GM10248 (cell line): Measurements from ENCODE around the gene PPP4R1.

Experiments
- CTCF ChIA-PET: fragments of 300-600 bp; sonication (Branson Sonifier 250); formaldehyde crosslinking; extraction: SDS; loops from one replicate; lab custom pipeline; 2021; ENCODE audit warnings: antibody characterized with exemption; lab: Yijun Ruan, JAX
- POLR2A ChIA-PET: fragments of 350-650 bp; sonication (Branson Sonifier 250); formaldehyde crosslinking; extraction: SDS; loops from one replicate; lab custom pipeline; 2020; ENCODE audit warnings: antibody characterized with exemption; lab: Yijun Ruan, JAX
- DNase-seq: peaks from one replicate; pipeline ENCODE4 v3.0.0; 2012; ENCODE audit errors: extremely low spot score
- TF ChIP-seq, protein P1 (sequence below): IDR thresholded peaks from 2 replicates; pipeline ENCODE4 v1.5.1; 2012; ENCODE audit warnings: mild to moderate bottlenecking, low read depth; ENCODE audit errors: extremely low read depth, missing control alignments, control extremely low read depth

PPP4R1 gene, protein sequence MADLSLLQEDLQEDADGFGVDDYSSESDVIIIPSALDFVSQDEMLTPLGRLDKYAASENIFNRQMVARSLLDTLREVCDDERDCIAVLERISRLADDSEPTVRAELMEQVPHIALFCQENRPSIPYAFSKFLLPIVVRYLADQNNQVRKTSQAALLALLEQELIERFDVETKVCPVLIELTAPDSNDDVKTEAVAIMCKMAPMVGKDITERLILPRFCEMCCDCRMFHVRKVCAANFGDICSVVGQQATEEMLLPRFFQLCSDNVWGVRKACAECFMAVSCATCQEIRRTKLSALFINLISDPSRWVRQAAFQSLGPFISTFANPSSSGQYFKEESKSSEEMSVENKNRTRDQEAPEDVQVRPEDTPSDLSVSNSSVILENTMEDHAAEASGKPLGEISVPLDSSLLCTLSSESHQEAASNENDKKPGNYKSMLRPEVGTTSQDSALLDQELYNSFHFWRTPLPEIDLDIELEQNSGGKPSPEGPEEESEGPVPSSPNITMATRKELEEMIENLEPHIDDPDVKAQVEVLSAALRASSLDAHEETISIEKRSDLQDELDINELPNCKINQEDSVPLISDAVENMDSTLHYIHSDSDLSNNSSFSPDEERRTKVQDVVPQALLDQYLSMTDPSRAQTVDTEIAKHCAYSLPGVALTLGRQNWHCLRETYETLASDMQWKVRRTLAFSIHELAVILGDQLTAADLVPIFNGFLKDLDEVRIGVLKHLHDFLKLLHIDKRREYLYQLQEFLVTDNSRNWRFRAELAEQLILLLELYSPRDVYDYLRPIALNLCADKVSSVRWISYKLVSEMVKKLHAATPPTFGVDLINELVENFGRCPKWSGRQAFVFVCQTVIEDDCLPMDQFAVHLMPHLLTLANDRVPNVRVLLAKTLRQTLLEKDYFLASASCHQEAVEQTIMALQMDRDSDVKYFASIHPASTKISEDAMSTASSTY

DNA sequence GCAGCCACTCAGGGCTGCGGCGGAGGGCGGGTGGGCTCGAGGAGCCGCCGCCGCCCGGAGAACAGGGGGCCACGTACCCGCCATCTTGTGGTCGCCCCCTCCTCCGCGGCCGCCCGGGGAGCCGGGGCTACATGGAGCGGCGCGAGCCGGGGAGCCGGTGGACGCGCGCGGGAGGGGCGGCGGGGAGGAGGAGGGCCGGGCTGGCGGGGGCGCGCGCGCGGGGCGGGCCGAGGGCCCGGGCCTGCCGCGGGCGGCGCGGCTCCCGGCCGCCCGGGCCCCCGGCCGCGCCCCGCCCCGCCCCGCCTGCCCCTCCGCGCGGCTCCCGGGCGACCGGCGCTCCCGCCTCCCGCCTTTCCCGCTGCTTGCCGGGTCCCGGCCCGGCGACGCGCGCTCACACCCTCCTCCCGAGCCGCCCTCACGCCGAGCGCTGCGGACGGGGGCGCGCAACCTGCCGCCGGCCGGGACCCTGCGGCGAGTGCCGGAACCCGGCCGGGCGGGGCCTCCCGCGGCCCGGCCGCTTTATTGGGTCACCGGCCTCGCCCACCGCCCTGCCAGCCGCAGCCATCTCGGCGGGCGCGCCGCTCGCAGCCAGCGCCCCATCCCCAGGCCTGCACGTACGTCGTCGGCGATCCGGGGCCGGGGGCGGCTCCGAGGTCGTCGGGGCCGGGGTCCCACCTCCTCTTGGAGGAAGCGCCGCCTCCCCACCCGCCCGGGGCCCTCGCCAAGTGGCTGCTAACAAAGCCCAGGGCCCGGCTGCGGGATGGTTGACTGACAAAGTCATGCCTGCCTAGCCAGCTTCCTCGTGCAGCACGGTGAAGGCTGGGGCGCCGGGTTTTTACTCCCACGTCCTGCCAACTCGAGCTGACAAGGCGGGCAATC is at the start of gene PPP4R1:
PPP4R1 (minus strand) TSS at position 159 of the 879 bp plus-strand sequence; CDS start at position 84, 75 bp downstream.
- TF ChIP-seq, protein P1, sequence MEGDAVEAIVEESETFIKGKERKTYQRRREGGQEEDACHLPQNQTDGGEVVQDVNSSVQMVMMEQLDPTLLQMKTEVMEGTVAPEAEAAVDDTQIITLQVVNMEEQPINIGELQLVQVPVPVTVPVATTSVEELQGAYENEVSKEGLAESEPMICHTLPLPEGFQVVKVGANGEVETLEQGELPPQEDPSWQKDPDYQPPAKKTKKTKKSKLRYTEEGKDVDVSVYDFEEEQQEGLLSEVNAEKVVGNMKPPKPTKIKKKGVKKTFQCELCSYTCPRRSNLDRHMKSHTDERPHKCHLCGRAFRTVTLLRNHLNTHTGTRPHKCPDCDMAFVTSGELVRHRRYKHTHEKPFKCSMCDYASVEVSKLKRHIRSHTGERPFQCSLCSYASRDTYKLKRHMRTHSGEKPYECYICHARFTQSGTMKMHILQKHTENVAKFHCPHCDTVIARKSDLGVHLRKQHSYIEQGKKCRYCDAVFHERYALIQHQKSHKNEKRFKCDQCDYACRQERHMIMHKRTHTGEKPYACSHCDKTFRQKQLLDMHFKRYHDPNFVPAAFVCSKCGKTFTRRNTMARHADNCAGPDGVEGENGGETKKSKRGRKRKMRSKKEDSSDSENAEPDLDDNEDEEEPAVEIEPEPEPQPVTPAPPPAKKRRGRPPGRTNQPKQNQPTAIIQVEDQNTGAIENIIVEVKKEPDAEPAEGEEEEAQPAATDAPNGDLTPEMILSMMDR = no peak
- POLR2A ChIA-PET = no interaction called here
- peak; percentile 88 for DNase-seq
- CTCF ChIA-PET = interaction anchor here (0.7 to 1.6 kb wide), 3 partner anchors 39 to 47 kb away, joined by 3 to 6 read pairs (median 3); no protein-coding TSS in a partner anchor

DNA sequence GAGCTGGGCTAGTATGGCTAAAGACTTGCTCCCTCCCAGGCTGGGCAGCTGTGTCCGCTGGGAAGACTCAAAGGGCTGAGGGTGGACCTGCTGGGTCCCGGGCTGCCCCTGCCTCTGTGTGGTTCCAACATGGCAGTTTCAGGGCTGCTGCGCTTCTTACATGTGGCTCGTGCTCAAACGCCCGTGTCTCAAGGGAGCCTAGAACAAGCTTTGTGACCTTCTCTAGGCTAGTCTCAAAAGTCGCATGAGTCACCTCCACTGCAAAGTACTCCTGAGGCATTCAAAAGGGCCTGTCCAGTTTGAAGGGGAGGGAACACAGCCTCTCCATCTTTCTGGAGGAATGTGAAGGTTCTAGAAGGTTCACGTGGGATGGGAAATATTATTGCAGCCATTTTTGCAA is 49.0 kb upstream of the PPP4R1 start:
- ChIA-PET POLR2A (no interaction called here), CTCF (interaction anchor here (1.2 kb wide), 1 partner anchor 9 kb away, joined by 4 read pairs; no protein-coding TSS in a partner anchor)
- TF ChIP-seq, protein P1 = no peak
- DNase-seq = no peak

DNA sequence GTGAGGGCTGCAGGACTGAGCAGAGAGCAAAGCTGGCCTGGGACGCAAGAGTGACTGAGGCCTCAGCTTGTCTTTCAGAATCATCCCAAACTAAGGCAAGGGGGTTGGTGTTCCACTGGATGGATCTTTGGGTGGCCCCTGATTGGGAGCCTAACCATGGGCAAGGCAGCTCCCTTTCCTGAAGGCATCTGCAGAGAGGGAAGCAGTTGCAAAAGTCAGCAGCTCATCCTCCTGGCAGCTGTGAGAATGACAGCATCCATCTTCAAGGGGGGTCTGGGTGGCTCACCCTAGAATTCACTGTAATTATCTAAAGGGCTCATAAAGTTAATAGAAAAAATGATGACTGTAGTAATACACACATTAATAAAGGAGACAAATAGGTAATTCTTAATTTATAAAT is 47.2 kb upstream of the PPP4R1 start:
- DNase-seq = no peak
- ChIA-PET CTCF (interaction anchor here (1.0 to 1.4 kb wide), 3 partner anchors 9 to 86 kb away, joined by 3 to 4 read pairs (median 3); no protein-coding TSS in a partner anchor), POLR2A (no interaction called here)
- TF ChIP-seq, protein P1 = no peak

DNA sequence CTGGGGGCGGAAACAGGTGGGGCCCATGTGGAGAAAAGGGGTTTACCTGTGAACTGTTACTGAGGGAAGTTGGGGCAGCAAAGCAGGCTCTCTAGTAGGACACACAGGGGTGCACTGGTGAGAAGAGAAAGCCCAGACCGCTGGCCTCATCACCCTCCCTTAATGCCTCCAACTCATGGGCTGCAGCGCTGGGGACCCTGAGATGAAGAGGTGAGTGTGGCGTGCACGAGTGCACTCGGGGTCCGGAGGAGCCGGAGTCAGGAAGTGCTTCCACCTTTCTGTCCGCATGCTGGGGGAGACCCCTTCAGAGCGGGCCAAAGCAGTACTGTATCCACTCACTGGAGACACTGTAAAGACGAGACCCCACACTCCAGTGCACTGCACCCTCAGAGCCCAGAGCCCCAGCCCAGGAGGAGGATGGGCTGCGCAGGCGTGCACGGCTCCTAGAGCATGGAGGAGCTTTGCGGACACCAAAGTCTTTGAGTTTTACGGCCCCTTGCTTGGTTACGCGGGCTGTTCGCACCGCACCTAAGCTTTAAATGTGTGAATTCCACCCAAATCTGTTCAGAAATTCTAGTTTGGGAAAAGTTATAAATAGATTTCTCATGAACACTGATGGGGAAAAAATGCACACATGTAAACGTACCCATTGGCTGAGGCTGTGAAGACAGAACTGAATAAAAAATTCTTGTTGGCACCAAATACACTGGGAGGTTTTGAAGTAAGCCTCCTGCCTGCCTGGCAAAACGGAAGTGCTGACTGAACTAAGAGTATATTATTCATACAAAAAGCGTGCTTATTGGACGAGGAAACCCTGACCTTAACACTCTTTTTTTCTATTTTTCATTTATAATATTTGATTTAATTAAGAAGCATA is 45.4 kb upstream of the PPP4R1 start:
- DNase-seq = no peak
- ChIA-PET POLR2A (no interaction called here), CTCF (interaction anchor here (0.8 to 1.7 kb wide), 3 partner anchors 8 to 103 kb away, joined by 3 to 4 read pairs (median 3); no protein-coding TSS in a partner anchor)
- TF ChIP-seq, protein P1 = no peak

DNA sequence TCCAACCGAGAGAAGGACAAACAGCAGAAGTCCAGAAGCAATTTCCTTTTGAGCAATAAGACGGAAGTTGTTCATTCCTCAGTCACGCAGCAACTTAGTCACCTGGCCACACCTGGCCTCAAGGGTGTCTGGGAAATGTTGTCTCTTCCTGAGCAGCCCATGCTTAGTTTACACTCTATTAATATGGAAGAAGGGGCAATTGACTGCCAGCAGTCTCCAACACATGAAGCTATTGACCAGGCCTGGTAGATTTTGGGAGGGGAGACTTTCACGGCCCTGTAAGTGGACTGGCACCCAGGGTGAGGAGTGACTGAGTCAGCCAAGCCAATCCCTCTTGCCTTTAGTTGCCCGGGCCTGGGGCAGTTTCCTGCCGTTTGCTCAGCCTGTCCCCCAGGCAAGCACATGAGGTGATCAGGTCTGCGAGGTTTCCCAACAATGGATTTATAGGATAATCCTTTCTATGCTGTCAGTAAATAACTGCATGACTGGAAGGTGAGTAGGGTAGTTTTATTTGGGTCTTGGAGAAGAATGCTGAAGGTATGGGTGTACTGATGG is 43.8 kb upstream of the PPP4R1 start:
- DNase-seq = no peak
- TF ChIP-seq, protein P1 = no peak
- ChIA-PET POLR2A (no interaction called here), CTCF (no interaction called here)
